Endothelial cell of umbilical vein (primary cell): Measurements from ENCODE around the gene PABPC1L. TPM values are rescaled to one million over a fixed set of nuclear protein-coding genes. Genes with fewer than 3 reads are reported as not detected.

Experiments used
- BruUV-seq: library from RNA; stranded (reverse); fragments of 400-500 nt; replicated peaks from 2 replicates; lab custom pipeline; 2021; lab: Mats Ljungman, UMichigan
- CTCF ChIA-PET: fragments of 300-600, 350-600 bp; sonication (Branson Sonifier 250); formaldehyde crosslinking; loops from one replicate; lab custom pipeline; 2021; ENCODE audit warnings: antibody characterized with exemption, inconsistent platforms; lab: Charles Lee
- POLR2A ChIA-PET: fragments of 300-600, 350-600 bp; sonication (Branson Sonifier 250); formaldehyde crosslinking; loops from one replicate; lab custom pipeline; 2021; ENCODE audit warnings: antibody characterized with exemption, inconsistent platforms; lab: Charles Lee
- DNase-seq: peaks from one replicate; pipeline ENCODE4 v3.0.0-alpha.2; 2011; ENCODE audit warnings: low read depth, low spot score
- FAIRE-seq: peaks from 2 replicates; lab custom pipeline; 2011; peaks lifted over from hg19 to GRCh38; lab: Jason Lieb, UNC
- H2AFZ ChIP-seq: 2 replicates; pipeline ENCODE4 v1.6.0; 2012; ENCODE audit warnings: low read depth, low read length, control low read depth, inconsistent platforms
- H3K27ac ChIP-seq: 2 replicates; pipeline ENCODE4 v1.5.1; 2011; ENCODE audit warnings: low read depth, mild to moderate bottlenecking, control low read depth, low read length, moderate library complexity; ENCODE audit not compliant: insufficient read depth
- H3K27me3 ChIP-seq, 2 experiments: 2 replicates each; pipeline versions ENCODE4 v1.6.0 to v1.6.1; 2011; ENCODE audit warnings: low read length in 2 of 2, mixed read lengths in 1 of 2; ENCODE audit not compliant: control insufficient read depth in 2 of 2, insufficient read depth in 2 of 2
- H3K36me3 ChIP-seq, 2 experiments: 2 replicates in 1 of 2; 3 replicates in 1 of 2; pipeline ENCODE4 v1.5.1; 2011; ENCODE audit warnings: low read length in 2 of 2, mild to moderate bottlenecking in 1 of 2, moderate library complexity in 1 of 2; ENCODE audit not compliant: control insufficient read depth in 2 of 2, insufficient read depth in 2 of 2; ENCODE audit errors: extremely low read depth in 1 of 2
- H3K4me1 ChIP-seq: 3 replicates; pipeline ENCODE4 v1.5.1; 2011; ENCODE audit warnings: mild to moderate bottlenecking, low read length; ENCODE audit not compliant: control insufficient read depth, insufficient read depth; ENCODE audit errors: extremely low read depth
- H3K4me2 ChIP-seq: 2 replicates; pipeline ENCODE4 v1.6.1; 2011; ENCODE audit warnings: low read length, control low read depth, mixed read lengths; ENCODE audit not compliant: insufficient read depth
- H3K4me3 ChIP-seq, 3 experiments: fragments of 200-600 bp in 1 of 3; sonication (generic), shearing (Covaris generic) in 1 of 3; replicated peaks in 1 of 3; 2 replicates each; pipeline ENCODE4 v1.5.1; 2011 to 2016; ENCODE audit warnings: control low read depth in 3 of 3, low read length in 3 of 3, mild to moderate bottlenecking in 2 of 3, inconsistent platforms in 1 of 3, low read depth in 1 of 3, moderate library complexity in 1 of 3; ENCODE audit not compliant: insufficient read depth in 1 of 3
- H3K79me2 ChIP-seq: 2 replicates; pipeline ENCODE4 v1.6.0; 2012; ENCODE audit warnings: low read length, inconsistent platforms; ENCODE audit not compliant: control insufficient read depth, insufficient read depth
- H3K9ac ChIP-seq: replicated peaks from 2 replicates; pipeline ENCODE3; 2011; ENCODE audit warnings: low read length, control low read depth; ENCODE audit not compliant: insufficient read depth; ENCODE audit errors: extremely low read depth
- H3K9me1 ChIP-seq: replicated peaks from 3 replicates; pipeline ENCODE4 v1.6.0; 2011; ENCODE audit warnings: mild to moderate bottlenecking, low read length; ENCODE audit not compliant: control insufficient read depth, insufficient read depth; ENCODE audit errors: extremely low read depth
- H3K9me3 ChIP-seq: replicated peaks from 2 replicates; pipeline ENCODE4 v1.5.1; 2012; ENCODE audit warnings: low read length, inconsistent platforms; ENCODE audit not compliant: control insufficient read depth, insufficient read depth
- H4K20me1 ChIP-seq: replicated peaks from 2 replicates; pipeline ENCODE3; 2011; ENCODE audit warnings: mild to moderate bottlenecking, low read length; ENCODE audit not compliant: control insufficient read depth, insufficient read depth; ENCODE audit errors: extremely low read depth
- EZH2 ChIP-seq: IDR thresholded peaks from 2 replicates; pipeline ENCODE4 v1.6.1; 2012; ENCODE audit warnings: borderline replicate concordance, low read depth, mild to moderate bottlenecking, moderate library complexity, low read length, inconsistent platforms; ENCODE audit not compliant: severe bottlenecking
- FOS ChIP-seq: IDR thresholded peaks from 2 replicates; pipeline ENCODE4 v1.6.1; 2011; ENCODE audit warnings: mild to moderate bottlenecking, low read length, moderate library complexity, borderline replicate concordance; ENCODE audit not compliant: insufficient read depth
- JUN ChIP-seq: IDR thresholded peaks from 2 replicates; pipeline ENCODE4 v1.6.1; 2011; ENCODE audit warnings: borderline replicate concordance, low read depth; ENCODE audit not compliant: insufficient read length, insufficient read depth
- MAX ChIP-seq: IDR thresholded peaks from 2 replicates; pipeline ENCODE4 v1.6.1; 2011; ENCODE audit not compliant: insufficient read depth, insufficient read length
- POLR2A ChIP-seq: IDR thresholded peaks from 2 replicates; pipeline ENCODE4 v1.6.1; 2012; ENCODE audit warnings: low read depth, mild to moderate bottlenecking, control low read depth, low read length
- dilution Hi-C: fragments of 300-500 bp; cut with MboI; formaldehyde crosslinking; loops from one replicate; pipeline ENCODE4 v1.15.0; 2019; ENCODE audit warnings: low sequenced_read_pairs; ENCODE audit not compliant: extremely low pct_ligation_motif_present
- intact Hi-C: fragments of 100-400 bp; cut with micrococcal nuclease; formaldehyde crosslinking; loops from one replicate; pipeline ENCODE4 v1.10.0; 2022
- polyA plus RNA-seq, 4 experiments: library from polyadenylated mRNA; depleted of rRNA in 3 of 4; stranded (reverse) in 3 of 4; unstranded in 1 of 4; fragments of >200 nt; gene quantifications; 2 replicates each; pipeline versions ENCODE4 v1.2.1 to v1.2.3, GENCODE V29; 2011 to 2012; ENCODE audit warnings: missing spikeins in 1 of 4
- total RNA-seq: library from RNA; stranded (reverse); gene quantifications from 2 replicates; pipeline ENCODE4 v1.2.3, GENCODE V29; 2021
- TF ChIP-seq, protein P1 (sequence below), 2 donors: IDR thresholded peaks; 1 replicate in 1 of 2; 2 replicates in 1 of 2; pipeline ENCODE4 v1.5.1; 2011; ENCODE audit warnings: low read length in 2 of 2, mild to moderate bottlenecking in 2 of 2, moderate library complexity in 2 of 2, control low read depth in 1 of 2, inconsistent platforms in 1 of 2, low read depth in 1 of 2; ENCODE audit not compliant: insufficient read depth in 1 of 2; ENCODE audit errors: extremely low read depth in 1 of 2

Gene PABPC1L
- total and polyA plus RNA-seq, 2 donors (not counting 3 experiments of a cell fraction or from before 2014, with no cell fraction given), result 7.8 to 12.6 TPM

DNA sequence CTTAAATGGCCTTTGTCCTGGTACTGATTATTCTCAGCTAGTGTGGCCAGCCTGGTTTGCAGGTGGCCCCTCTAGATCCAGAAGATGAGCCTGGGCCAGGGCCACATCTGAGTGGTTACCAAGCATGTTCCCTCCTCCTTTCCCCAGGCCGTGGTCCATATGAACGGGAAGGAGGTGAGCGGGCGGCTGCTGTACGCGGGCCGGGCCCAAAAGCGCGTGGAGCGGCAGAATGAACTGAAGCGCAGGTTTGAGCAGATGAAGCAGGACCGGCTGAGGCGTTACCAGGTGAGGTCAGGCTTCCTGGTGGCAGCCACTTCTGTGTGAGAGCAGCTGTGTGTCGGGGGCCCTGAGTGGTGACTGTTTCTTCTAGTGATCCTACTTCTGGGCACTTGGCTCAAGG, 11.6 kb downstream of the PABPC1L start:
- ChIA-PET POLR2A (no interaction called here), CTCF (interaction anchor here (0.6 kb wide), 1 partner anchor 373 kb away, joined by 5 read pairs; no protein-coding TSS in a partner anchor)
- no TSS peak for BruUV-seq
- Histone ChIP-seq H3K79me2 (no peaks in the 10 kb centered on the region), H3K9me3 (no peaks in the 10 kb centered on the region), H3K9ac (no peak overlapping the region), H2AFZ (no peak overlapping the region), H3K9me1 (no peaks in the 10 kb centered on the region), H3K36me3 (no peaks in the 10 kb centered on the region), H3K4me1 (no peaks in the 10 kb centered on the region), H3K27ac (no peak overlapping the region), H3K4me3 (no peak overlapping the region), H4K20me1 (no peaks in the 10 kb centered on the region), H3K4me2 (no peak overlapping the region), H3K27me3 (no peaks in the 10 kb centered on the region)
- intact Hi-C loops, result no loop called here
- dilution Hi-C loops, result no loop called here
- DNase-seq (no peak), FAIRE-seq (no peak)
- TF ChIP-seq, protein P1, sequence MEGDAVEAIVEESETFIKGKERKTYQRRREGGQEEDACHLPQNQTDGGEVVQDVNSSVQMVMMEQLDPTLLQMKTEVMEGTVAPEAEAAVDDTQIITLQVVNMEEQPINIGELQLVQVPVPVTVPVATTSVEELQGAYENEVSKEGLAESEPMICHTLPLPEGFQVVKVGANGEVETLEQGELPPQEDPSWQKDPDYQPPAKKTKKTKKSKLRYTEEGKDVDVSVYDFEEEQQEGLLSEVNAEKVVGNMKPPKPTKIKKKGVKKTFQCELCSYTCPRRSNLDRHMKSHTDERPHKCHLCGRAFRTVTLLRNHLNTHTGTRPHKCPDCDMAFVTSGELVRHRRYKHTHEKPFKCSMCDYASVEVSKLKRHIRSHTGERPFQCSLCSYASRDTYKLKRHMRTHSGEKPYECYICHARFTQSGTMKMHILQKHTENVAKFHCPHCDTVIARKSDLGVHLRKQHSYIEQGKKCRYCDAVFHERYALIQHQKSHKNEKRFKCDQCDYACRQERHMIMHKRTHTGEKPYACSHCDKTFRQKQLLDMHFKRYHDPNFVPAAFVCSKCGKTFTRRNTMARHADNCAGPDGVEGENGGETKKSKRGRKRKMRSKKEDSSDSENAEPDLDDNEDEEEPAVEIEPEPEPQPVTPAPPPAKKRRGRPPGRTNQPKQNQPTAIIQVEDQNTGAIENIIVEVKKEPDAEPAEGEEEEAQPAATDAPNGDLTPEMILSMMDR (IDR thresholded peaks at IDR 0.05; ENCODE audit: extremely low read depth in 1 of 2, insufficient read depth in 1 of 2, low read depth in 1 of 2, low read length in 2 of 2), result no peak
- no peak for TF ChIP-seq EZH2
- no peak for TF ChIP-seq JUN
- TF ChIP-seq POLR2A, result no peak
- TF ChIP-seq FOS, result no peak
- no peak for TF ChIP-seq MAX
